DMS53 treated with DMSO at 0.1 percent for 48 hours (cell line): ENCODE data around the gene SYP.

Experiments used
- DNase-seq: peaks from one replicate; lab custom pipeline; 2025; ENCODE audit not compliant: unreplicated experiment; lab: John Stamatoyannopoulos, UW

Gene SYP

GRCh38 chrX:49199906-49200771 lies at the start of gene SYP:
SYP (minus strand) TSS chrX:49200193; CDS start chrX:49200186, 7 bp downstream.
- peak; percentile 62 for DNase-seq

DNA sequence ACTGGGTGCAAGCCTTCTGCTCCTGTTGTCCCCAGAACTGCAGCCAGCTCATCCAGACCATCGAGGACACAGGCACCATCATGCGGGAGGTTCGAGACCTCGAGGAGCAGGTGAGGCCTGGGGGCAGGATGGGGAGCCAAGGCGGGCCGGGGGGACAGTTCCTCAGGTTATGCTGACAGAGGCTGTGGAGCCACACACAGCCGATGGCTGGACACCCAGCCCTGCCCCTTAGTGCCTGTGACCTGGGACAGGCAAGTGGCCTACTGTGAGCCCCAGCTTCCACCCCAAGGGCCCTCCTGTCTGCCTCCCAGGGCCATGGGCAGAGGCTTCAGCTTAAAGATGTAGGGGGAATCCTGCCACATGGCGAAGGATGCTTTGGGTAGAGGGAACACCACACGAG lies 49.6 kb upstream of the SYP start:
- DNase-seq = no peak

DNA sequence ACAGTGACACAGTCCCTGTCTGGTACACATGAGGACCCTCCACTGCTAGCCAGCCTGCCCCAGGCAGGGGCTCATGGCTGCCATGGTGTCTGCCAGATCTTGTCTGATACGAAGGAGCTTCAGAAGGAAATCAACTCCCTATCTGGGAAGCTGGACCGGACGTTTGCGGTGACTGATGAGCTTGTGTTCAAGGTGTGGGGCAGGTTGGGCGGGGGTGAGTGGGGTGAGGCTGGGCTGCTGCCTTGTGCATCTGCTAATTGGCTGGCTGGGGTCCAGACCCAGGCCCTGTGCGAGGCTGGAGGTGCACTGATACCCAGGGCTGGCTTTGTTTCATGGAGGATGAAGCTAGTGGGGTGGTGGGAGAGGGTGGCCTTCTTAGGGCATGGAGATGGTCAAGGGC lies 49.1 kb upstream of the SYP start:
- no peak for DNase-seq

GRCh38 chrX:49247916-49248811 lies 48.2 kb upstream of the SYP start:
- no peak for DNase-seq

DNA sequence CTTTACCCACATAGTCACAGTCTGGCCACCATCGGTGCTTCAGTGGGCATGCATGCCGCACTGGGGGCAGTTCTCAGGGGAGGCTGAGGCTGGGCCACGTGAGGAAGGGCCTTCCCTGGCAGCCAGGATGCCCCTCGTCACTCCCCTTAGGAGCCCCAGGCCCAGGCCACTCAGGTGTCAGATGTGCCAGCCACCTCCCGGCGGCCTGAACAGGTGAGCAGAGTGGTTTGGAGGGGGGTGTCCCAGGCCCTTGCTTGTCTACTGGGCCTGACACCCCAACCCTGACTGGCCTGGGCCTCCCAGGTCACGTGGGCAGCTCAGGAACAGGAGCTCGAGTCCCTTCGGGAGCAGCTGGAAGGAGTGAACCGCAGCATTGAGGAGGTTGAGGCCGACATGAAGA lies 47.4 kb upstream of the SYP start:
- no peak for DNase-seq

DNA sequence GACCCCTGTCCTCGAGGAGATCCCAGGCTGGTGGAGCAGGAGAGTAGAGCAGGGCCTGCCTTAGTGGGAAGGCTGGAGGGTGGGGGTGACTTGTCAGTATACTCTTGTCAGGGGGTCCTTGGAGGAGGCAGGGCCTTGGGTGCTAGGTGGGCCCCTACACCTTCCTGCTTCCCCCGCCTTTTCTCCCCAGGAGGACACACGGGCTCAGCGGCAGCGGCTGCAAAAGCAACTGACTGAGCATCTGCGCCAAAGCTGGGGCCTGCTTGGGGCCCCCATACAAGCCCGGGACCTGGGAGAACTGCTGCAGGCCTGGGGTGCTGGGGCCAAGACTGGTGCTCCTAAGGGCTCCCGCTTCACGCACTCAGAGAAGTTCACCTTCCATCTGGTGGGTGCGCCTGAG lies 46.5 kb upstream of the SYP start:
- no peak for DNase-seq

GRCh38 chrX:49244207-49244606 lies 44.2 kb upstream of the SYP start:
- no peak for DNase-seq

DNA sequence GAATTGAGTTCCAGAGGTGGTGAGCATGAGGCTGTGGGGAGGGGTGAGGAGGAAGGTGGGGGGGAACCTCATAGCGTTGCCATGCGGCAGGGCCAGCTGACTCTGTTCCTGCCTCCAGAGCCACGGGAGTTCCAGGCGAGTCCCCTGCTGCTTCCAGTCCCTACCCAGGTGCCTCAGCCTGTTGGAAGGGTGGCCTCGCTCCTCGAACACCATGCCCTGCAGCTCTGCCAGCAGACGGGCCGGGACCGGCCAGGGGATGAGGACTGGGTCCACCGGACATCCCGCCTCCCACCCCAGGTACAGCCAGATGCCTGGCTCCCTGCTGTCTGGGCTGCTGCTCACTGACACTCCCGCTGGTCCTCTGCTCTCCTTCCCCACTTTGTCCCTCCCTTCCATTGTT lies 43.2 kb upstream of the SYP start:
- DNase-seq = no peak

GRCh38 chrX:49242545-49243066 lies 42.6 kb upstream of the SYP start:
- DNase-seq = no peak

DNA sequence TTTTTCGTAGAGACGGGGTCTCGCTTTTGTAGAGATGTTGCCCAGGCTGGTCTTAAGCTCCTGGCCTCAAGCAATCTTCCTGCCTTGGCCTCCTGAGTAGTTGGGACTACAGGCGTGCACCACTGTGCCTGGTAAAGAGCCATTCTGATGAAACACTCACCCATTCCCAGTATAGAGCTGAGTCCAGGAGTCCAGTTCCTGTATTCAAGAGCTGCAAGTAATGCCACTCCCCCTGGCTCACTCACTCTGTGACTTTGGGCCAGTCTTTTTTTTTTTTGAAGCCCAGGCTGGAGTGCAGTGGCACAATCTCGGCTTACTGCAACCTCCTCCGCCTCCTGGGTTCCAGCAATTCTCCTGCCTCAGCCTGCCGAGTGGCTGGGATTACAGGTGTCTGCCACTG lies 38.7 kb upstream of the SYP start:
- DNase-seq = no peak

- DNase-seq = no peak
Measured at GRCh38 chrX:49237060-49237459, 37.1 kb upstream of the SYP start.

- no peak for DNase-seq
Measured at GRCh38 chrX:49233887-49234555, 34.0 kb upstream of the SYP start.

GRCh38 chrX:49233176-49233575 lies 33.2 kb upstream of the SYP start, which contains the start of gene CACNA1F:
CACNA1F (minus strand) TSS chrX:49233340; CDS start chrX:49233309, 31 bp downstream.
- DNase-seq = no peak

DNA sequence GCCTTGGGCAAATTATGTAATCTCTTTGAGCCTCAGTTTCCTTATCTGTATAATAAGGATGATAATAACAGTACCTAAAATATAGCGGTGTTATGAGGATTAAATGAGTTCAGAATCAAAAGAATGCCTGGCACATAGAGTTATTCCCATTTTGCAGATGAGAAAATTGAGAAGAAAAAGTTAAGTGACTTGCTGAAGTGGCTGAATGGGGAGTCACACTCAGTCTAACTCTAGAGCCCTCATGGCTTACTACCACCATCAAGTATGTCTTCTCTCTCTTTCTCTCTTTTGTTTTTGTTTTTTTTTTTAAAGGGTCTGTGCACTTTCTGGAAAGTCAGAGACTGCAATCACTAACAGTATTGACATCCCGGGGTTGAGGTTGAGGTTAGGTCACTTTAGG lies 32.5 kb upstream of the SYP start:
- DNase-seq = no peak

- DNase-seq = no peak
Measured at GRCh38 chrX:49231333-49232000, 31.5 kb upstream of the SYP start.

- DNase-seq = peak; percentile 72
Measured at GRCh38 chrX:49230500-49231232, 30.7 kb upstream of the SYP start.

DNA sequence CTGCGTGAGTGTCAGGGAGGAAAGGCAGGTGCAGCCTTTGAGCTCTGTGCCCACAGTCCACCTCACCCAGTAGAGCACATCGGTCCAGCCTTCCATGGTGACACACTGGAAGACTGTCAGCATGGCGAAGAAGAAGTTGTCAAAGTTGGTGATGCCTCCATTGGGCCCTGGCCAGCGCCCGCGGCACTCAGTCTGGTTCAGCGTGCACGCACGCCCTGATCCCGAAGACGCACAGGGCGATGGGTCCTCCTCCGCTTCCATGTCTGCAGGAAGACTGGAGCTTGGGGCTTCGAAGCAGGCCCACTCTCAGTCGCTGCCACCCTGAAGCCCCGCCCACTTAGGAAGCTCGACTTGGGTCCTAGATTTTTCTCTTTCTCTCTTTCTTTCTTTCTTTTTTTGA lies 28.2 kb upstream of the SYP start:
- DNase-seq = no peak

- no peak for DNase-seq
Measured at GRCh38 chrX:49227726-49228125, 27.7 kb upstream of the SYP start.

DNA sequence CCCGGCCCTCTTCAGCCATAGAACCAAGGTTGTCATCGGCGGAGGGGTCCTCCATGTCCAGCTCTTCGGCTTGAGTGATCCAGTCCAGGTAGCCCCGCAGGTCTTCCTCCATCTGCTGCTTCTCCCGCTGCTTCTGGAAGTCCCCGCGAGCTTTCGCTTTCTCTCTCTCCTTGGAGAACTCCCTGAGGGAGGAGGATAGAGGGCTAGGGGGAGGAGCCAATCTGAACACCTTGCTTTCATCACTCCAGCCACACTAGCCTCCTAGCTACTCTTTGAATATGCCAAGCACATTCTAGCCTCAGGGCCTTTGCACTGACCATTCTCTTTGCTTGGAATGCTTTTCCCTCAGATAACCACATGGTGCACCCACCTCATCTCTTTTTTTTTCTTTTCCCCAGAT lies 27.0 kb upstream of the SYP start:
- DNase-seq = no peak

DNA sequence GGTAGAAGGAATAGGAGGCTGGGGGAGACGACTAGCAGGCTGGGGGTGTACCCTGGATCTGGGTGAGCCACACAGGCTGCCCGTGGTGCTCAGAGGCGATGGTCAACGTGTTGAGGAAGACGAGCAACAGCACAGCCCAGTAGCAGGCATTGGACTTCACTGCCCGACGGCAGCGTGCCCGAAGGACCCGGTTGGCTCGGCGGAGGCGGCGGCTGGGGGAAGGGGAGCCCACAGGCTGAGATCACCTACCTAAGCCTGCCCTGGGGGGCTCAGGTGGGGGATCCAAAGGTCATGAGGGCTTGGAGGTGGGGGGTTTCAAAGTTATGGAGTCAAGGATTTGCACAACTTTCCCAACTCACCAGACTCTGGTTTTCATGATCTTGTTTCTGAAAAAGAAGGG lies 25.9 kb upstream of the SYP start:
- no peak for DNase-seq
